SU-DHL-6 (cell line): ENCODE measurements around the gene OTOA.

Source experiments
- CTCF ChIP-seq: fragments of 200-600 bp; sonication (generic); IDR thresholded peaks from one replicate; pipeline ENCODE4 v1.5.1; 2017; ENCODE audit warnings: antibody characterized with exemption, mild to moderate bottlenecking, low read length, moderate library complexity; ENCODE audit not compliant: insufficient read depth, poor library complexity, severe bottlenecking
- EZH2phosphoT487 ChIP-seq: fragments of 200-600 bp; sonication (generic), shearing (Covaris generic); conservative IDR thresholded peaks from 2 replicates; pipeline ENCODE4 v1.6.1; 2018; ENCODE audit warnings: mild to moderate bottlenecking, antibody characterized with exemption, low read length, moderate library complexity, mixed read lengths

- no peak for TF ChIP-seq CTCF
- TF ChIP-seq EZH2phosphoT487, result no peak
Measured at GRCh38 chr16:21654881-21655280, 8.9 kb upstream of the OTOA start.
